ENCODE measurements around the gene NBPF26.
"Not testable (repeated sequence)": the region's sequence is repeated elsewhere in the genome, so short reads cannot be mapped to it uniquely, and the experiment has no call there.

Gene NBPF26

GRCh38 chr1:120723715-120724402 lies at the start of gene NBPF26:
Gene NBPF26, plus strand, starts transcription at chr1:120723945.
- DNase-seq: peak; percentile 67
- in situ Hi-C loops (cut with HindIII; ENCODE audit: low pct_ligation_motif_present, low pct_unique_long_range_greater_than_20kb, low sequenced_read_pairs): not testable (repeated sequence)

DNA sequence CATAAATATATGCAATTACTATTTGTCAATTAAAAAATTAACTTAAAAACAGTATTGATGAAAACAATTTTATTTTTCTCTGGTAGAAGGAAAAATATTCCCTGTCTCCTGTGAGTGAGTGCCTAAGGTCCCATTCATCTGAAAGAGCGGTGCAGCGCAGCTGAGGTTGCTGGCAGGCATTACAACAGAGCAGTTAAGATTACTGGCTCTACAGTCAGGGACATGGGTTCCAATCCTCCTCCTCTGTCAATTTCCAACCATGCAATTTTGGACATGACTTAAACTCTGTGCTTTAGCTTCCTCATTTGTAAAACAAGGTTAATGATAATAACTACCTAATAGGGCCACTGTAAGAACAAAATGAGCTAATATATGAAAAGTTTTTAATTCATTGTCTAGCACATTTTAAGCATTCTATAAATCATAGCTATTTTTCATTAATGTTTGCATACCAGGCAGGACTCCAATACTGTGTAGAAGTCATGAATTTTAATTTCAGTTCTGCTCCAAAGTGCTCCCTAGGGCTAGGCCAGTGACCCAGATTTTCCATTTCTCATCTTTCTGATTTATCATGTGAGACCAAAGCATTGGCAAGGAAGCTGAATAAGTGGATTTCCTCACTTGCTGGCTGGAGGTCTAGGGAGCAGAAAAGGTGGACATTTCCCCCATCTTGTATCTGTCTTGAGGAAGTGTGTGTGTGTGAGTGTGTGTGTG lies 43.5 kb upstream of the NBPF26 start:
- DNase-seq; in situ Hi-C loops (cut with HindIII; ENCODE audit: low pct_ligation_motif_present, low pct_unique_long_range_greater_than_20kb, low sequenced_read_pairs): not testable (repeated sequence)

GRCh38 chr1:120680938-120681337 lies 42.8 kb upstream of the NBPF26 start:
- in situ Hi-C loops (cut with HindIII; ENCODE audit: low pct_ligation_motif_present, low pct_unique_long_range_greater_than_20kb, low sequenced_read_pairs); DNase-seq: not testable (repeated sequence)

DNA sequence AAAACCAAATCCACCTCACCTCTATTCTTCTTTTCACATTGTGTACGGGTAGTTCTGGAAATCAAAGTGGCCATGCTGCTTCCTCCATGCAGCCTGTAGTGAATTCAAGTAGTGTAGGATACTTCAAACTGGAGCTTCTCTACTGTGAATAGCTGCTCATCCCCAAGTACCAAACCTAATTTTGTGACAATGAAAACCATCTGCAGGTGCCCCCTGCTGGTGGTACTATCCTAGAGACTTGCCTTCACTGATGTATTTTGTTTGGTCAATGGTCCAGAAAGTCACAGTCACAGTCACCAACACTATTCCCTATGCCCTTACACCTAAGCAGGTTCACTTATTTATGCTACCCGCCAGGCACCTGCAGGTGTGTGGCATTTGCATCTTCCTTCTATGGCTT lies 39.3 kb upstream of the NBPF26 start:
- in situ Hi-C loops (cut with HindIII; ENCODE audit: low pct_ligation_motif_present, low pct_unique_long_range_greater_than_20kb, low sequenced_read_pairs); DNase-seq: not testable (repeated sequence)

- DNase-seq; in situ Hi-C loops (cut with HindIII; ENCODE audit: low pct_ligation_motif_present, low pct_unique_long_range_greater_than_20kb, low sequenced_read_pairs): not testable (repeated sequence)
Measured at GRCh38 chr1:120685622-120686021, 38.1 kb upstream of the NBPF26 start.

- DNase-seq; in situ Hi-C loops (cut with HindIII; ENCODE audit: low pct_ligation_motif_present, low pct_unique_long_range_greater_than_20kb, low sequenced_read_pairs): not testable (repeated sequence)
Measured at GRCh38 chr1:120687250-120687649, 36.5 kb upstream of the NBPF26 start.

GRCh38 chr1:120700807-120701562 lies 22.8 kb upstream of the NBPF26 start:
- DNase-seq; in situ Hi-C loops (cut with HindIII; ENCODE audit: low pct_ligation_motif_present, low pct_unique_long_range_greater_than_20kb, low sequenced_read_pairs): not testable (repeated sequence)

DNA sequence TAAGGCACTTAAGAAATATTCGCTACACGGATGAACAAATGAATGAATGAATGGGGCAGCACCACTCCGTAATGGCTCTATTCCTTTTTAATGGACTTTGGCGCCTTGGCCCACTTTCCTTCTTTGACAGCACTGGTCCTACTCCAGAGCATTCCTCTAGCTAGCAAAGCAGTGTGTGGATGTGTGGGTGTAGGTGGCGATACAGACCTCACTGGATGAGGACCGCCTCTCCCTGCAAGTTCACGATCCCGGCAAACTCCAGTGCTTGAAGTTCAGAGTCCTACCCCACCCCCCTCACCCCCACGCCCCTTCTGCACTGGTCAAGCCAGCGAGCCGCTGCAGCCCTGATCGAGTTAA lies 409 bp upstream of the NBPF26 start:
- DNase-seq; in situ Hi-C loops (cut with HindIII; ENCODE audit: low pct_ligation_motif_present, low pct_unique_long_range_greater_than_20kb, low sequenced_read_pairs): not testable (repeated sequence)

DNA sequence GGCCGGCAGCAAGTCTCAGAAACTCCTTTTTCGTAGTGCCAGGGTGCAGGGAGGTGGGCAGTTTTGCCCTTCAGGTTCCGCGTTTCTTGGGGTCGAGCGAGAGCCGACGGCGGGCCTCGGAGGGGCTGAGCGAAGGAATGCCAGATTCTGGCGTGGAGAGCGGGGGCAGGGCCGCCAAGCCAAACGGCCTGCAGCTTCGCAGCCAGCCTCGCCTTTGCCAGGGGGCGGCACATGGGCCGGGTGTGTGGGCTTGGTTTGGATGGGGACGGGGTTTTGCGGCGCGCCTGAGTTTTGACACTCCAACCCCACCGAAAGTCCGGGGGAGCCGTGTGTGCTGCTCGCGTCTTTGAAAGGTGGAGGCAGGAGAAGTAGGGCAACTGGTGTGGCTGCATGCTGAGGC lies 762 bp downstream of the NBPF26 start:
- in situ Hi-C loops (cut with HindIII; ENCODE audit: low pct_ligation_motif_present, low pct_unique_long_range_greater_than_20kb, low sequenced_read_pairs); DNase-seq: not testable (repeated sequence)

DNA sequence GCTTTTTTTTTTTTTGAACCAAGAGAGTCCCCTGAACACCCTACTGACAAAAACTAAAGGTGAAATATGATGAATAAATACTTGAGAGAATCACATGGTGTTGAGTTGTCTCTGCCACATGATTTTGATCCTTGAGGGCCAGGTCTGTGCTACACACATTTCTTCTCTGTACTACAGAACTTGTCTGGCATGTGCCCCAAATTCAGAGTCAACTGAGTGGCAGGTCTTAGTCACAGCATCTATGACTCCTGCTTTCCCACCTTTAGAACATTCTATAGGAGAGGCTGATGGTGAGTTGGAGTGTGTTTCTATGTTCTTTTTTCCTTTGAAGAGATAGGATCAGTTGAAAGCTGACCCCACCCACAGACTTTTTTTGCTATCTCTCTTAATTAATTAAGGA lies 5.1 kb downstream of the NBPF26 start:
- DNase-seq; in situ Hi-C loops (cut with HindIII; ENCODE audit: low pct_ligation_motif_present, low pct_unique_long_range_greater_than_20kb, low sequenced_read_pairs): not testable (repeated sequence)

- in situ Hi-C loops (cut with HindIII; ENCODE audit: low pct_ligation_motif_present, low pct_unique_long_range_greater_than_20kb, low sequenced_read_pairs); DNase-seq: not testable (repeated sequence)
Measured at GRCh38 chr1:120769090-120769489, 45.3 kb downstream of the NBPF26 start.

DNA sequence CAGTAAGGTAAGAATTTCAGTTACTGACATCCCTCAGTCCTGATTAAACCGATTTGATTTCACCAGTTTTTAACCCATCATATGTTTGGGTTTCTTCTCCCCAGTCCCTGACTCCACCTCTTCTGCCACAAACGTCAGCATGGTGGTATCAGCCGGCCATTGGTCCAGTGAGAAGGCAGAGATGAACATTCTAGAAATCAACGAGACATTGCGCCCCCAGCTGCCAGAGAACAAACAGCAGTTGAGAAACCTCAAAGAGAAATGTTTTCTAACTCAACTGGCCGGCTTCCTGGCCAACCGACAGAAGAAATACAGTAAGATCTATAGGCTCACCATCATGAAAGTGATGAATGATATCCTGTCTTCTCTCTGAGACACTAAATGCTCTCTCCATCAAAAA lies 81.7 kb downstream of the NBPF26 start:
- in situ Hi-C loops (cut with HindIII; ENCODE audit: low pct_ligation_motif_present, low pct_unique_long_range_greater_than_20kb, low sequenced_read_pairs): not testable (repeated sequence)
- DNase-seq: peak; percentile 0

- DNase-seq; in situ Hi-C loops (cut with HindIII; ENCODE audit: low pct_ligation_motif_present, low pct_unique_long_range_greater_than_20kb, low sequenced_read_pairs): not testable (repeated sequence)
Measured at GRCh38 chr1:120811822-120812221, 88.1 kb downstream of the NBPF26 start.

GRCh38 chr1:120825051-120825450 lies 101.3 kb downstream of the NBPF26 start:
- in situ Hi-C loops (cut with HindIII; ENCODE audit: low pct_ligation_motif_present, low pct_unique_long_range_greater_than_20kb, low sequenced_read_pairs); DNase-seq: not testable (repeated sequence)

DNA sequence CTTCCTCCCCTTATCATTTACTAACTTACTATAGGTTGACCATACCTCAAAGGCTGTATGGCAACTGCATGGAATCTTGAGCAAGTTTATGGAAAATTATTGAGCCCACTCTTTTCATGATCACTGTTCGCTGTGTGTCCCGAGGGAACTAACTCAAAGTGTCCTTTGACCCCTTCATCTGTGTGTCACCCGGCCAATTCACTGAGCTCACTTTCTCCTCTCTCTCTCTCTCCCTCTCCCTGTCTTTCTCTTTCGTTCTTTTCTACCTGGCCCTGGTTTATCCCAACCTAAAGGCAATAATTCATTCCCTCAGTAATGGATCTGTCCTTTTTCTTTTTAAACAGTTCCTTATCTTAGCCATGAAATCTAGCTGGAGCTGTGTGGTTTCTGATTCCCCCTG lies 102.9 kb downstream of the NBPF26 start:
- in situ Hi-C loops (cut with HindIII; ENCODE audit: low pct_ligation_motif_present, low pct_unique_long_range_greater_than_20kb, low sequenced_read_pairs); DNase-seq: not testable (repeated sequence)

DNA sequence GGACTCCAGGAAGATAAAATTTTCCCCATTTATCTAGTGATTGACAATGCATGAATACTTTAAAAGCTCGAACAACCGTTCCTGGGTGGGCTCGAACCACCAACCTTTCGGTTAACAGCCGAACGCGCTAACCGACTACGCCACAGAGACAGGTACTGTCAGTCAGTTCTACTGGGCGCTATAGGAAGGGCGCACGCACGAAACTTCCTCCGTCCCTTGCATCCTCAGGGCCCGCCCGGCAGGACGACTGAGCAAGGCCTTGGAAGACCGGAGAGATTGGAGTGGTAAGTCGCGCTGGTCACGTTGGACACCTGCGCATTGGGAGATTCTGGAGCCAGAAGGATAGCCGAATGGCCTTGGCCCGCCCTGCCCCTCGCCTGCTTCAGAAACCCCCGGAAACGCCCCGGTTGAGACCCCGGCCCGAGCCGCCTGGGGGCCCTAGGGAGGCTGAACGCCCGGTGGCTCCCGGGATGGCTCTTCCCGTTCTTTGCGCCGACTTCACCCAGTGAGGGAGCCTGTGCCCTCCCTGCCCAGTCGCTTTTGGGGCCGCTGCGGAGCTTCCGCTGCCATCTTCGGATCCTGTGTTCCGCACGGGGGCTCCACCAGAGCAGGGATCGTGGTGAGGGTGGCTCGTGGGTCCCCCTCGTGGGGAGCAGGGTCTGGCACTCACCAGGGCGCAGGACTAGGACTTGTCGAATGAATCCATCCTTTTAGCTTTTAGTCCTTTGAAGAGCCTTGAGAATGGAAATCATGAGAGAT lies 120.6 kb downstream of the NBPF26 start:
- DNase-seq: peak; percentile 14
- in situ Hi-C loops (cut with HindIII; ENCODE audit: low pct_ligation_motif_present, low pct_unique_long_range_greater_than_20kb, low sequenced_read_pairs): not testable (repeated sequence)

DNA sequence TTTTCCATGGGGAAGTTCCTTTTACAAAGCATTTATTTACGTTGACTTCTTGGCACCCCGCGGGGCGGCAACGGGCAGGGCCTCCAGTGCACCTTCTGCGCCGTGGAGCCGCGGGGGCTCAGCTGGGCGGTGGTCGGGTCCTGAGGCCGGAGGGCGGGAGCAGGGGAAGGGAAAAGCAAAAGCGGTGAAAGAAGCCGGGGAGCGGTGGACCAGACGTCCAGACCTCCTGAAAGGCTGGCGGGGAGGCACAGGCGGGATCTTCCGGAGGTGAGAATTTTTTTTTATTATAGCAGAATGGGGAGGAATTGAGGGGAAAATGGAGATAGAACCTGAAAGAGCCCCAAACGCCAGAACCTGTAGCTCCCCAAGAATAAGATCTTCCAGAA lies 121.2 kb downstream of the NBPF26 start:
- DNase-seq; in situ Hi-C loops (cut with HindIII; ENCODE audit: low pct_ligation_motif_present, low pct_unique_long_range_greater_than_20kb, low sequenced_read_pairs): not testable (repeated sequence)

DNA sequence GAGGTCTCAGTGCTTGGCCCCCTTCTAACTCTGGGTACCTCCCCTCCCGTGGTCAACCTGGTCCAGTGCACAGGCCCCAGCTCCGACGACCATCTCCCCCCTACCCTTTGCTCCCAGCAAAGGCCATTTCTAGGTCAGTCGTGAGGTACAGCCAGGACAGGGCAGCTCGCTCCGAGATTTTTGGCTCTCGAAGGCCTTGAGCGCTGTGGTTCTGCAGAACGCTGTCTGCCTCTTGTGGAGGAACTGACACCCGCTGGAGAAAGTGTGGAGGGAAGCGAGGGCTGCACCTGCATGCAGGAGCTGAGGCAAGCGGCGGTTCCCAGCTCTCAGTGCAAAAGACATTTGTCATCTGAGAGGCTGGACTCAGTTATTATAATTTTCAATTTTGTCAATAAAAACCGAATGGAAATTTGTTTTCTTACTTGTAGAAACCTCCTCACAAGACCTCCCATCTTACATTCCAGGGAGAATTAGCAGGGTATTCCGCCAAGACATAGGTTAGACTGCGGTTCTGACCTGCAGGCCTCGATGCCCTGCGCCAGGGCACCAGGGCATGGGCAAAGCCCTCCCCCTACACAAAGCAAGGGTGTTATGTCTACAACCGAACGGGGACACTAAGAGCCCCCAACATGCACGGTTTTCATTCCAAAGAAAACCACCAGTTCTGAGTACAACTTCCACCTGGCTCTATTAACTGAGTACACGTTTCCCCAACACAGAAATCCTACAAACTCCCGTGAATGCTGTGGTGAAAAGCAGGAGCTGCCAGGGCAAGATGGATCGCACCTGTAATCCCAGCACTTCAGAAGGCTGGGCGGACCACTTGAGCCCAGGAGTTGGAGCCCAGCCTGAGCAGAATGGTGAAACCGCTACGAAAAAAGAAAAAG lies 125.9 kb downstream of the NBPF26 start:
- DNase-seq; in situ Hi-C loops (cut with HindIII; ENCODE audit: low pct_ligation_motif_present, low pct_unique_long_range_greater_than_20kb, low sequenced_read_pairs): not testable (repeated sequence)

All from ACHN (cell line).